Activated gamma-delta T cell treated with Interleukin-2 at 50 U/mL for 16 hours (primary cell): ENCODE measurements around the gene RAD51D.
"Not testable (repeated sequence)": the region's sequence is repeated elsewhere in the genome, so short reads cannot be mapped to it uniquely, and the experiment has no call there.

Experiments
- DNase-seq: peaks from one replicate; pipeline ENCODE4 v3.0.0-alpha.2; 2020

The RAD51D gene

DNA sequence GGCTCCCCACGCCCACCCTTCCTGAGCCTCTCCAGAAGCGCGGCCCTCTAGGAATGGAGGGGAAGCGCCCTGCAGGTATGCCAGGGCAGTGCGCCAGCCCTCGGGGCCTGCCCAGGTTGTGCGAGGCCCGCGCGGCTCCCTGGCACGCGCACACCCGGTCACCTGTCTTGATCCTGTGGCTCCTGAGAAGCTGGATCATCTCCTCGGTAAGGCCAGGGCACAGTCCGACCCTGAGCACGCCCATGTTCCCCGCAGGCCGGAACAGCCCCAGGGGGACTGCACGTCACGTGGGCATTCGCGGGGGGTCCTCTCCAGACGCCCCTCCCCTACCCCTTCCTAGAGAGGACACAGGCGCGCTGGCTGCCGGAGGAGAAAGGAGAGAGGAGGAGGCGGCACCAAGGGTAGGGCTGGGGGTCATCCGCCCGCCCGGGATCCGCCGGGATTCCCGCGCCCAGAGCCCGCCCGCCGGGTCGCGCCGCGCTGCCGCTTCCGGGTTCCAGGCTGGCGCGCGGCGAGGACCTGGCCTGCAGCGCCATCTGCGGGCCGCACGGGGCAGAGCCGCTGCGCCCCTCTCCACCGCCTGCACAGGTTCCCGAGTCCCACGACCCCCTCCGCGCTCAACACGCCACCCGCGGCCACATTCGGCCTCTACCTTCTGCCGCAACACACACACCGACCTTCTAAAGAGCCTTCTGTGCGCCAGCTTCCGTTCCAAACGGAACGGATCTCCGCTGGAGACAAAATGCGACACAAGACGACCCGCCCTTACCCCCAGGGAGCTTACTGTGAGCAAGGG lies at the start of gene RAD51D:
Gene RAD51D (minus strand): TSS at position 491 of the 796 bp plus-strand sequence. CDS start 247 bp downstream, at position 244.
- DNase-seq, result peak; percentile 75

DNA sequence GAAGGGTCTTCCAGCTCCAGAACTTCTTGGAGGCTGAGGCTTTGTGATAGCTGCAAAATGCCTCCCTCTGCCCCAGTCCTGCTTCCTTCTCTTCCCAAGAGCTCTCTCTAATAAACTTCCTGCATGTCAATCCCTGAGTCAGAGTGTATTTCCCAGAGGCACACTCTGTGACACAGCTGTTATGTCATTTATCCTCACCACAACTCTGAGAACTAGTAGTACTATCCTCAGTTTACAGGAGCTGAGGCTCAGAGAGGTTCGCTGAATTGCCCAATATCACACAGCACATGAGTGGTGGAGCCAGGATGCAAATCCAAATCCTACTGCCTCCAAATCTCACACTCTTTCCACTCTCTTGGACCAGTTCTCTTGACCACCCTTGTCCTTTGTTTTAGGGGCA lies 48.0 kb upstream of the RAD51D start:
- DNase-seq, result no peak

DNA sequence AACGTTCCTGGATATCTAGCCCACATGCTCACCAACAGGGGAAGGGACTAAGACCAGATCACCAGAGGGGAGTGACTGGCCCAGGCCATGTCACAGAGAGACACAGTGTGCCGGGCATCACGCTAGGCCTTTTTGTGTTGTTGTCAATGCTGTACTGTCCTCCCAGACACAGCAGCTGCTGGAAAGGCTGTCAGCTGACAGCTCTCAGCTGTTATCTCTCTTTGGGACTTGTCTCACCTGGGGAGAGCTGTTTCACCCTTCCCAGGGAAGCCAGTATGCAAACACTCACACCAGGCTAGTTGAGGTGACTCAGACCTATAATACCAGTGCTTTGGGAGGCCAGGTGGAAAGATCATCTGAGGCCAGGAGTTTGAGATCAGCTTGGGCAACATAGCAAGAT lies 47.4 kb upstream of the RAD51D start:
- no peak for DNase-seq

DNA sequence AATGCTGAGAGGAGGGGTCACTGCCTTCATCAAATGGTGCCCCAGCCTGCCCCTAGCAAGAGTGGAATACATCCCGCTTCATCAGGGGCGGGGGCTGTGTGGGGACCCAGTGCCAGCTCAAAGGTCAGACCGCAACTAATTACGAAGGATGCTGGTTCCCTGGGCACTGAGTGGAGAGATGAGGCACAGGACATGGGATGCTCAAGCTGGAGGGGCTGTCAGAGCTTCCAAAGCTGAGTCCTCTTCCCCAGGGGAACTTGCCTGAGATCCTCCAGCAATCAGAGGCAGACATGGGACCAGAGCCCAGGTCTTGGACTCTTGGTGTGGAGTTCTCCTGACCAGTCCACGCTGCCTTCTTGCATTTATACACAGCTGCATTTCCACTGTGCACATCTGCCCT lies 46.9 kb upstream of the RAD51D start:
- no peak for DNase-seq

DNA sequence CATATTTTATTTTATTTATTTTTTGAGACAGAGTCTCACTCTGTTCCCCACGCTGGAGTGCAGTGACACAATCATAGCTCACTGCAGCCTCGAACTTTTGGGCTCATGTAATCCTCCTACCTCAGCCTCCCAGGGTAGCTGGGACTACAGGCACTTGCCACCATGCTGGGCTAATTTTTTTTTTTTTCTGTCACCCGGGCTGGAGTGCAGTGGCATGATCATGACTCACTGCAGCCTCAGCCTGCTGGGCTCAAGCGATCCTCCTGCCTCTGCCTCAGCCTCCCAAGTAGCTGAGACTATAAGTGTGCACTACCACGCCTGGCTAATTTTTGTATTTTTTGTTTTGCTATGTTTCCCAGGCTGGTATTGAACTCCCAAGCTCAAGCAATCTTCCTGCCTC lies 45.1 kb upstream of the RAD51D start:
- DNase-seq, result no peak

DNA sequence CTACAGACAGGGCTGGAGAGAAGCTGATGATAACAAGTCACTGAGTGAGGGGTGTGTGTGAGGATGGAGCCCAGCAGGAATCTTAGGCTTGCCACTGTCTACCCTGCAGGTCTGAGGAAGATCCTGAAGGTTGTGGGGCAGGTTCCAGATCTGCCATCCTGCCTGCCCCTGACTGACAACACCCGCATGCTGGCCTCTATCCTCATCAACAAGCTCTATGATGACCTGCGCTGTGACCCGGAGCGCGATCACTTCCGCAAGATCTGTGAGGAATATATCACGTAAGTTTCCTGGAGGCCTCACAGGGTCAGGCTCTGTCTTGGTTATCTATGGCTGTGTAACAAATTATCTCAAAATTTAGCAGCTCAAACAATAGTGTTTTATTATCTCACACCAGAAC lies 44.2 kb upstream of the RAD51D start:
- no peak for DNase-seq

DNA sequence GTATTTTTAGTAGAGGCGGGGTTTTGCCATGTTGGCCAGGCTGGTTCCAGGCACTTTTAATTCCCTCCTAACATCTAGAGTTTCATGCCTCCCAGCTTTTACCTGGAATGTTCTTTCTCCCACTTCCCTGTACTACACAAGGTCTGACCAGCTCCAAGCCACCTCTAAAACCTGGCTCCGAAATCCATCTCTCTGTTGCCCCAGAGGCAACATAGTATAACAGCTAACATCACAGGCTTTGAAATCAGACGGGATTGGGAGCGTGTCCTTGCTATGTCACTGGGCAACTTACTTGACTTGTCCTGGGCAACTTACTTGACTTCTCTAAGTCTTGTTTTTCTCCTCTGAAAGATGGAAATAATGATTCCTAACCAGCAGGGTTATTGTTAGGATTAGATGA lies 43.1 kb upstream of the RAD51D start:
- no peak for DNase-seq

DNA sequence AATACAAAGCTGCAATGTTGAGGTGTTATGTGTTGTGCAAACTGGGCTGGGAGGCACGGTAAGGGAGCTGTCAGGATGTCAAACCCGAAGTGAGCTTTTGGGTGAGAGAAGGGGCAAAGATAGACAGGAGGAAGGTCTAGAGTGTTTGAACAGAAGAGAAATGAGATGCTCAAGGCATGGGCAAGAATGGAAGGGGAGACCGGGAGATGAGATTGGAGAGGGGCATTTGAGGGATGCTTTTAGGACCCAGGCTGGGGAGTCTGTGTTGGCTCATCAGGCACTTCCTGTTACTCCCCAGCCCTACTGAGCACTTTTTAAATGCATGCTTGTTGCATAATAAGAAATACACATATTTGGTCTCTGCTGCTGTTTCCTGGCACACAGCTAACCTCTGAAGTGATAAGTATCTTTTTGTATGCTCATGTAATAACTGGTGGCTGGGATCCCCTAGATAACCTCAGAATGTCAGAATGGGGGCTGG lies 41.7 kb upstream of the RAD51D start:
- DNase-seq, result peak; percentile 20

DNA sequence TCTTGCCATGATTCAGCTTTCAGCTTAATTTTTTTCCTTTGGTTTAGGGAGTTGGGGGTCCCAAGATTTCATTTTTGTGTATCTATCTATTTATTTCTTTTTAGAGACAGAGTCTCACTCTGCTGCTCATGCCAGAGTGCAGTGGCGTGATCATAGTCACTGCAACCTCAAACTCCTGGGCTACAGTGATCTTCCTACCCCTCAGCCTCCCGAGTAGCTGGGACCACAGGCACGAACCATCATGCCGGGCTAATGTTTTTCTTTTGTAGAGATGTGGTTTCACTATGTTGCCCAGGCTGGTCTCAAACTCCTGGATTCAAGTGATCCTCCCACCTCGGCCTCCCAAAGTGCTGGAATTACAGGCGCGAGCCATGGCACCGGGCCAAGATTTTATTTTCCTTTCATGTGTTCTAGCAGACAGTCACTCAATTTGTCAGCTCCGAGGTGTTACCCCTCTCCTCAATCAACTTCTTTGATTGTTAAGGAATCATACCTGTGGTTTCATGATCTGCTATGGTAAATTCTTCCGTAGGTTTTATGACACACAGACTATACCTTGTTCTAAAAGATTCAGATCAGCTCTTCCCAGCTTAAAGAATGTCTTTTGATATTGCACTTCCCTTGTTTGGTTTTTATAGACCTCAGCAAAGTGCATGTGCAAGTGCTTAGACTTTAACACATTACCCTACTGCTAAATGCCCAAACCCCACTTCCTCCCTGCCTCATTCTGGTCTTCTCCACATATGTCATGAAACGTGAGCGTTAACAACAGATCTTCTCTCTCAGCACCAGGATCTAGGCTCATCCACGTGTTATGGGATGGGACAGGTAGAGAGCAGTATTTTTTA lies 40.9 kb upstream of the RAD51D start:
- peak; percentile 18 for DNase-seq

DNA sequence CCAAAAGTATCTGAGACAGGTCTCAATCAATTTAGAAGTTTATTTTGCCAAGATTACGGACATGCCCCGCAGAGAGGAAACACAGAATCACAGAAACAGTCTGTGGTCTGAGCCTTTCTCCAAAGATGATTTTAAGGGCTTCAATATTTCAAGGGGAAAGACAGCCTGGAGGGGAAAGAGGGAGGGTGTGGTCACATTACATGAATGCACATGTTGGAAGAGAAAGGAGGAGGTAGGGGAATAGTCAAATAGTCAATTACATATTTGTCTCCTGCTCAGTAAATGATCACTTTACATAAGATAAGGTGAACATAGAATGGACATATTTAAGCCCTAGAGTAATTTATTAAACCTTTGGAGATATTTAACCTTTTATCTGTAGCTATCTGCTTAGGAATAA lies 40.3 kb upstream of the RAD51D start:
- no peak for DNase-seq

DNA sequence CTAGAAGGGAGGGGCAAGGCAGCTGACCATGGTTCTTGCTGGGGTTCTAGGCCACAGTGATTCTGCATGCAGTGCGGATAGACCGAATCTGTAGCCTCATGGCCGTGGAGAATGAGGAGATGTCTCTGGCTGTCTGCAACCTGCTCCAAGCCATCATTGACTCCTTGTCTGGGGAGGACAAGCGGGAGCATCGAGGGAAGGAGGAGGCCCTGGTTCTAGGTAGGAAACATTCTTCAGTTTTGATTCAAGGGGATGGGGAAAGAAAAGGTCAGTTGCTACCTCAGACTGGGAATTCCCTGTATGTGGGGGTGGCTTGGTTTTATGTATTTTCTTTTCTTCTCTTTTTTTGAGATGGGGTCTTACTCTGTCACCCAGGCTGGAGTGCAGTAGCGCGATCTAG lies 35.6 kb upstream of the RAD51D start:
- DNase-seq, result no peak

DNA sequence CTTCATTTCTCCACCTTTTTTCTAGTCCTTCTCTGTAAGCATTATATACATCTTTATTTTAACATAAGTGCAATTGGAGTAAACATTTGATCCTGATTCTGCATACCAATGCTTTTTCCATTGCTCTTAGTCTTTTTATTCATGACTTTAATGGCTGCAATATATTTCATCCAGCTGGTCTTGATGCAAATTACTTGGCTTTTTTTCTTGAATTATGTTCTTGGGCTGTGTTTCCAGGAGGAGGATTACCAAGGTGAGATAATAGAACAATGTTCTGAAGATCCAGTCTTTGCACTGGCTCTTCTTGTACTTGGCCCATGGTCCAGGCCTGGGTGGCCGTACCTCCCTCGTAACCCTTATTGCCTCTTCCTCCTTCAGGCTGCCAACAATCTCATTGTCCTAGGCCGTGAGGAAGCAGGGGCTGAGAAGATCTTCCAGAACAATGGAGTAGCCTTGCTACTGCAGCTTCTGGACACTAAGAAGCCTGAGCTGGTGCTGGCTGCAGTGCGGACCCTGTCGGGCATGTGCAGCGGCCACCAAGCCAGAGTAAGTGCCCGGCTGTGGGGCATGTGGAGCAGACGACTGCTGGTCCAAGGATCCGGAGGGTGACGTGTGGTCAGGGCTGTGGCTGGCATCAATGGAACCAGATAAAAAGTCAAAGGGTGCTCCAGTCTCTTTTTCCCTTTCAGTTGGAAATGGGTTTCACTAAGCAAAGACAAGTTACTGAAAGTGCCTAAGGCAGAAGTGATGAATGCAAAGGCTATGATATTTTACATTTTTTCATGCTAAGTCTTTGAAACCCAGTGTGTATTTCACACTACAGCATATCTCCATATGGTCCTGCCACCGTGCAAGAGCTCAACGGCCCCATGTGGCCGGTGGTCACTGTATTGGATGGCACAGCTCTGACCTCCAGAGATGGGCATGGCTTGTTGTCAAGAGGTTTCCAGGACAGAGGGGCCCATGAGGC lies 34.8 kb upstream of the RAD51D start:
- DNase-seq, result no peak

DNA sequence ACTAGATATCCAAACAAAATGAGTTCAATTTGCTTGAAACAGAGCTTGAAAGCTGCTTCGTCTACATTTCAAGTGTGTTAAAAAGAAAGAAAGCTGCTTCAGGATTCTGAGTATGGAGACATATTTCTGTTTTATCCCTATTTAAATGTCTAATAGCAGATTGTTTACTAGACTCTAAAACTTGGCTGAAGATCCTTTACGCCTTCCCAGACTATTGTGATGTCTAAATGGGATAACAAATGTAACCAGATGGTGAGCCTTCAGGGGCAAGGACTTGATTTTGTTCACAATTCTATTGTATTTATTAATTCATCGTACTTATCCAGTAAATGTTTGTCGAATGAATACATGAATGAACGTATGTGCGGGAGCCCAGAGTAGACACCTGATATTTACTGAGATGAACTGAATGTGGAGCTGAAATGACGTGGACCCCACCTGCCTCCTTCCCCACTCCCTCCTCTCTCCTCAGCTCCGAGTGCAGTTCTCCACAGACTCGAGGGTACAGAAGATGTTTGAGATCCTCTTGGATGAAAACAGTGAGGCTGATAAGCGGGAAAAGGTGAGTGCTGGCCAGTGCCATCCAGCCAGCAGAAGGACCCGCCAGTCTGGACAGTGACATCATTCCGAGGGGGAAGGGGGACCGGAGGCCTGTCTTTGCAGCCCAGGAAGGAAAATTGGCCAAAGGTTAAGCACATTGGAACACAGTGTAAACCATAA lies 32.9 kb upstream of the RAD51D start:
- DNase-seq, result no peak

DNA sequence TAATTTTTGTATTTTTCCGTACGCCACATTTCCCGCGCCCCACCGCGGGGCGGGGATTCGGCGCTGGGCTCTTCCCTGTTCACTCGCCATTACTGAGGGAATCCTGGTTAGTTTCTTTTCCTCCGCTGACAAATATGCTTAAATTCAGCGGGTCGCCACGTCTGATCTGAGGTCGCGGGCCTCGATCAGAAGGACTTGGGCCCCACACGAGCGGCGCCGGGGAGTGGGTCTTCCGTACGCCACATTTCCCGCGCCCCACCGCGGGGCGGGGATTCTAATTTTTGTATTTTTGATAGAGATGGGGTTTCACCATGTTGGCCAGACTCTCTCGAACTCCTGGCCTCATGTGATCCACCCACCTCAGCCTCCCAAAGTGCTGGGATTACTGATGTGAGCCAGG lies 31.4 kb upstream of the RAD51D start:
- DNase-seq, result not testable (repeated sequence)

DNA sequence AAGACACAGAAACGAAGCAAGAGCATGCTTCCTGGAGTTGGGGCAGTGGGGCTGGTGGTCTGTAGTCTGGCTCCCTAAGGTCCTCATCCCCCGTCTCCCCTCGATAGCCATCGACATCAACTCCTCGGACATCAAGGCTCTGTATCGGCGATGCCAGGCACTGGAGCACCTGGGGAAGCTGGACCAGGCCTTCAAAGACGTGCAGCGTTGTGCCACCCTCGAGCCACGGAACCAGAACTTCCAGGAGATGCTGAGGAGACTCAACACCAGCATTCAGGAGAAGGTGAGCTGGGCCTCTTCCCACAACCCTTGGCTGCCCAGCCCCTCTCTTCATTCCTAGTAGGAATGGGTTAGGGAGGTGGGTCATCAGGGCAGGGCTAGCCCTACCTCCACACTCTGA lies 30.3 kb upstream of the RAD51D start:
- no peak for DNase-seq

DNA sequence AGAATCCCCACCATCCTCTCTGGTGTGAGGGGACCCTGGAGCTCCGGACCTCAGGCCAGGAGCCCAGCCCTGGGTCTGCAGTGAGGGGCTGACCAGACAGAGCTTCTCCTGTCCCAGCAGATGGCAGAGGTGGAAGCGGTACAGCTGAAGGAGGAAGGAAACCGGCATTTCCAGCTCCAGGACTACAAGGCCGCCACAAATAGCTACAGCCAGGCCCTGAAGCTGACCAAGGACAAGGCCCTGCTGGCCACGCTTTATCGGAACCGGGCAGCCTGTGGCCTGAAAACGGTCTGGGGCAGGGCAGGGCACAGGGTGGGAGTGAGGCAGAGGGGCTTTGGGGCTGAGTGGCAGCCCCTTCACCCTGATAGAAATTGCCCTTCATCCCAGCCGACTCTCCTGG lies 28.5 kb upstream of the RAD51D start:
- DNase-seq, result no peak

DNA sequence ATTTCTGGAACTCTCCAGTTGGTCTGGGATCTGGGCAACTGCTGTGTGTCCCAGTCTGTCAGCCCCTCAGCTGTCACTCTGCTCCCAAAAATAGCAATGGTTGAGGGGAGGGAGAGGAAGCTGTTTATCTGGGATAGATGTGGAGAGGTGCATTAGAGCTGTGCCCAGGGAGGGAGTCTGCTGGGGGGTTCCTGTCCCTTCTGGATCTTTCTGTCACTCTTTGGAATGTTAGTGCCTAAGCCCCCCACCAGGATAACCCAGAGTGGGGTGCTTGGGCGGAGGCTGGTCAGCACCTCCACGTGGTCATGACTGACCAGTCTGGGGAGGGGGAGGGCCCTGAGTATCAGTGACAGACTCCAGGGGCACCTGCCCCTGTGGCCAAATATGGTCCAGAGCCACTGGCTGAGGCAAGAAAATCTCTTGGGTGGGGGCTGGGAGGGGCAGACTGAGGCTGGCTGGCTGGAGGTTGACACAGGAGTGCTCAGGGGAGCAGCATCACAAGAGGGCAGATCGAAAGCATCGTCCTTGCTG lies 27.8 kb upstream of the RAD51D start, which contains the start of gene UNC45B:
Gene UNC45B (plus strand): TSS at position 443 of the 531 bp plus-strand sequence. CDS start 447 bp downstream, outside the sequence.
- no peak for DNase-seq

DNA sequence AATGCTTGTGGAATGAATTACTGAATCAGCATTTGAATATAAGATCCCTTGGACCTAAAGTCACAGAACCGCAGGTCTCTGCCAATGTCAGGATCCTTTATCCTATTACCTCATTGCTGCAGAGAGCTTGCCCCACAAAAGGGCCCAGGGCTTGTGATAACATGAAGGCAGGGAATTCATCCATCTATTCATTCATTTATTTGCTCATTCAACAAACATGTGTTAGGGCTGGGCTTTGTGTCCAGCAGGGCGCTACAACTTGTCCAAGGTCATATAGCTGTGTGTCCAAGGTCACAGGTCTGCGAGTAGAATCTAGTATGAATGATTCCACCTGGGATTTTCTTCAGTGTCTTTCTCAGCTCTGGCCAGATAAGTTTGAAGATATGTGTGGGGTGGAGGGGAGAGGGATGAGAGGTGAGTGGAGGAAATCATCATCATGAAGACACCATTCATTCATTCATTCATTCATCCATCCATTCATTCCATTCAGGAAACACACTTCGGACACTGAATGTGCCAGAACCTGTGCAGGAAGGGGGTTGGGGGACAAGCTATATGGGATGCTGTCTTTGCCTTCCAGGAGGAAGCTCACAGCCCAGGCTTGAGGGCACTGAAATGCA lies 26.7 kb upstream of the RAD51D start:
- no peak for DNase-seq

DNA sequence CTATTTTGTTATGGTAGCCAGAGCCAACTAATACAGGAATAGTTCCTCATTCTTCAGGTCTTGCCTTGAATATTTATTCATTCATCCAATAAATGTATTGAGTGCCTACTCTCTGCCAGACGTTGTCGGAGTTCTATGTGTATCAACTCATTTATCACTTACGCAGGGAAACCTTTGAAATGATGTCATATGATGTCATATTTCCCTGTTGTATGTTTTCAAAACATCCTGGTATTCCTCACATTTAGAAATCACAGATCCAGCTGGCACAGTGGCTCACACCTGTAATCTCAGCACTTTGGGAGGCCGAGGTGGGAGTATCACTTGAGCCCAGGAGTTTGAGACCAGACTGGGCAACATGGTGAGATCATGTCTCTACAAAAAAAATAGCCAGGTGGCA lies 25.2 kb upstream of the RAD51D start:
- DNase-seq, result no peak

DNA sequence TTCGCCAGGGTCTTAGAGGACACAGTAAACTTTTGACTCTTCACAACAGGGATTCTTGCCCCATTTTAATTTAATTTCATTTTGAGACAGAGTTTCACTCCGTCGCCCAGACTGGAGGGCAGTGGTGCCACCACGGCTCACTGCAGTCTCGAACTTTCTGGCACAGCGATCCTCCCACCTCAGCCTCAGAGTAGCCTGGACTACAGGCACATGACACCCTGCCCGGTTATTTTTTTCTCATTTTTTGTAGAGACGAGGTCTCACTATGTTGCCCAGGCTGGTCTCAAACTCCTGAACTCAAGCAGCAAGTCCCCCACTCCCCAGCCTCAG lies 22.8 kb upstream of the RAD51D start:
- DNase-seq, result no peak

DNA sequence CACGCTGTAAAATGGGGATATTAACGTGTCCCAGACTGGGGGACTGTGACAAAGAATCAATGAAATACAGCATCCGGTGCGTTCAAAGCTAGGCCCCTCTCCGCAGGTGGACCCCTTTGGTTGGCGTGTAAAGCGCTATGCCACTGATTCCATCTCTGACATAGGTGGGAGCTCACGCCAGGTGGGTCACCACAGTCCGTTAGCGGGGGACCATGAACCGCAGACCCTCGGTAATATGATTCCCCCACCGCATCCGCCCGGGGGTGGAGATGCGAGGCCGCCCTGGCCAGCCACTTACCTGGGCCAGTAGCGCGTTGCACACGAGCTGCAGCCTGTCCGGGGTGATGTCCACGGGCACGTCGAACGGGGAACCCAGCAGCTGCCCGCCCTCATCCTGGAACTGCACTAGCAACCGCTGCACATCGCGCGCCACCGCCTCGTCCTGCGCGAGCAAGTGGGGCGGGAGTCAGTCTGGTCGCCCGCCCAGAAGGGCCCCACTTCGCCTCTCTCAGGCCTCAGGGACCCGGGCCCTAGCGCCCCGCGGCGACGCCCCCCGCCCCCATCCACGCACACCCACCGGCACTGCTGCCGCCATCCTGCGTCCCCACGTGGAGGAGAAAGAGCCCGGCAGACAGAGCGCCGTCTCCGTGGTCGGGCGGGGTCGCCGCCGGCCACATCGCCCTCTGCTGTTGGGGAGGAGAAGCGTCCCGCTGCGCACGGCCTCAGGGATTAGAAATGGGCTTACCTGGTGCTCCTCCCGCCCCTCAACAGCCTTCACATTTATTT lies 22.2 kb upstream of the RAD51D start, which contains the start of gene NLE1:
Gene NLE1 (minus strand): TSS at position 623 of the 786 bp plus-strand sequence. CDS start 28 bp downstream, at position 595.
- peak; percentile 86 for DNase-seq
